ENCODE data around the gene PPA2.
"Not testable (repeated sequence)": the region's sequence is repeated elsewhere in the genome, so short reads cannot be mapped to it uniquely, and the experiment has no call there.

The PPA2 gene

DNA sequence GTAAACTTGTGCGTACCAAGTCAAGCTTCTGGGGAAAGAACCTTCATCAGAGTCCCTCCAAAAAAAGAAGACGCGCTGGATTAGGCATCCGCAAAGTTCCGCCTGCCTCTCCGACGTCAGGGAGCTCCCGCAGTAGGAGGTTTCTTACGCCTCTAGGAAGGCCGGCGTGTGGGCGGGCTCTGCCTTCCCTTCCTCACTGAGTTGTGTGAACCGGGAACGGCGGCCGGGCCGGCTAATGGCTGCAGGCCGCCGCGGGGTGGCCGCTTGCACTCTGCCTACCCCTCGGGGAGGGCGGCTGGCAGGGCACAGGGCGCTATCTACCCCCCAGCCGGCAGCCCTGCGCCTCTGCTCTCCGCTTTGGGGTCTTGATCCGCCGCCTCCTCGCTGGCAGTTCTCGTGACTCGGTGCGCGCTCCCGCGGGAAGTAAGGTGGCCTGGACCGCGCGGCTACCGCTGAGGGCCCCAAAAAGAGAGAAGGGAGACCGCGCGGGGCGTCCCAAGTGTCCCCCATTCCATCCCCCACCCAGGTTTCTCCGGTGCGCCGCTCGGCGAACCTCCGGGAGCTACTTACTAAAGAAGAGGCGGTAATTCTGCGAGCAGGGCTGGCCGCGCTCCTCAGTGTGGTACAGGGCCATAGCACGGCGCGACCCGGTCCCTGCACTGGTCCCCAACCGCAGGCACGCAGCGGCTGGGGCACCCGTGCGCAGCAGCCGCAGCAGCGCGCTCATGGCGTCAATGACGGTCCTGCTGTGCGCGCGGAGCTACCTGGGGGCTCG is at the start of gene PPA2:
Gene PPA2, minus strand, starts transcription at position 739 of the 775 bp plus-strand sequence. Its CDS starts 12 bp downstream, at position 727.
- peak; percentile 44 to 64 for DNase-seq (ENCODE audit: low read depth in 2 of 2)

DNA sequence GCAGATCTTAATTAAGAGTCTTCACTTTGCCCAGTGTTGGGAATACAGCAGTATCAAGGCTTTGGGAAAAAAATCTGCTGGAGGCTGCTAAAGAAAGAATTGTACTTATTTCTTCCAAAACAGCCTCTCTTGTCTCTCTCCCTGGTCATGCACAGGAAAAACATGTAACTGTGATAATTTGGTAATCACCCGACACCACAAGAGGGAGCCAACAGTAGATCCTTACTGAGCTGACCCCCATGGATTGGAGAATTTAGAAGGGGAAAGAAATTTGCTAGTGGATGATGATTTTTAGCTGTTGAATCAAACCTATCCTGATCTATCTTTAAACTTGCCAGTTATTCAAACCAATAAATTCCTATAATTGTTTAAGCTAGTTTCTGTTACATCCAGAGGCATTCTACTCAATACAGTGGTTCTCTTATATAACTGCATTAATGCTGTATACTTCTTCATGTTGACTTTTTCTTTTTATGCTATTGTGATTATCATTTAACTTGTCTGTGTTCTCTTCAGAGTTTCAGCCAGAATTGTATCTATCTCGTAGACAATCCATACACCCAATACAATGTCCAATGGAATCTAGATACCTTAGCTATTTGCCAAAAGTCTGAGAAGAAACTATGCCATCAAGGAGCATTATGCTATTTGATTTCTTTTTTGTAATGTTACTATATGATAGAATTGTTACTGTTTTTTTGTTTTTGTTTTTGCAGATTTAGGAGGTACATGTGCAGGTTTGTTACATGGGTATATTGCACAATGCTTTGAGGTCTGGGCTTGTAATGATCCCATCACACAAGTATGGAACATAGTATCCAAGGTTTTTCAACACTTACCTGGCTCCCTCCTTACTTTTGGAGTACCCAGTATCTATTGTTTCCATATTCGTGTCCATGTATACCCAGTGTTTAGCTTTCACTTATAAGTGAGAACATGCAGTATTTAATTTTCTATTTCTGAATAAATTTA is 47.2 kb upstream of the PPA2 start:
- no peak for DNase-seq (ENCODE audit: low read depth in 2 of 2)

DNA sequence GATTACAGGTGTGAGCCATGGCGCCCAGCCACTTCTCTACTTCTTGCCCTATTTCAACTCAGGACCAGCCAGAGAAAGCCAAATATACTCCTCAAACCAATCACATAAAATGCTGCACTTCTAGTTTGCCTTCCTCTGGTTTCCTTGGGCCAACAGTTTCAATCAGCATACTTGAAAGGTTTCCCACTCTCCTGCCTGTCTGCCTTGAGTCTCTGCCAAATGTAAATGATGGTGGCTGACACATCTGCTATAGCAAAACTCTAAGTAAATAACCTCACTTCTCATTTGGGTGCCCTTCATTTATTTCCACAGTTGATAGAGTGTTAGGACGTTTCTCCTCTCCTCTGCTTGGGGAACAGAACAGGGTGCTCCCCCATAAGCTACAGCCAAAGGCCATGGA is 36.4 kb upstream of the PPA2 start:
- DNase-seq (ENCODE audit: low read depth in 2 of 2): no peak

DNA sequence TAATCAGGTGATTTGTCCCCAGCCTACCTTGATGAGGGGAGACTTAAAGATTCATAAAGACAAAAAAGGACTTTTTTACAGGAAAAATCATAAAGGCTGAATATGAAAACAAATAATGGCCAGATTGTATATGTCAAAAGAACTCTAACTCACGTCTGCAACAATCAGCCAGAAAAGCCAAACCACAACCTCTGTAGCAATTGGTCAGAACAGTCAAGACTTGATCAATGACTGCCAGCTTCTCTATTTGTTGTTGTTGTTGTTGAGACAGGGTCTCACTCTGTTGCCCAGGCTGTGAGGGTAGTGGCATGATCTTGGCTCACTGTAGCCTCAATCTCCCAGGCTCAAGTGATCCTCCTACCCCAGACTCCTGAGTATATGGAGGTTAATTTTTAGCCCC is 35.9 kb upstream of the PPA2 start:
- DNase-seq (ENCODE audit: low read depth in 2 of 2): no peak

DNA sequence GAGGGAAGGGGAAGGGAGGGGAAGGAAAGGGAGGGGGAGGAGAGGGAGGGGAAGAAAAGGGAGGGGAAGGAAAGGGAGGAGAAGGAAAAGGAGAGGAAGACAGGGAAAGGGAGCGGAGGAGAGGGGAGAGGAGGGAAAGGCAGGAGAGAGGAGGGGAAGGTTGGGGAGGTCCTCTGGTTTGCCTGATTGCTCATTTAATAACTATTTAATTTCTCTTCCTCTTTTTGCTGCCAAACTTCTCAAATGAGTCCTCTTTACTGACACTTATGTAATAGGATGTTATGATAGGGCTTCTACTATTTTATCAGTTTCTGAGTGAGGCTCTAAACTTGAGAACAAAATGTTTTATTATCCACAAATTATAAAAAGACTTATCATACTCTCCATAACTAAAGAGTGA is 35.4 kb upstream of the PPA2 start:
- no peak for DNase-seq (ENCODE audit: low read depth in 2 of 2)

DNA sequence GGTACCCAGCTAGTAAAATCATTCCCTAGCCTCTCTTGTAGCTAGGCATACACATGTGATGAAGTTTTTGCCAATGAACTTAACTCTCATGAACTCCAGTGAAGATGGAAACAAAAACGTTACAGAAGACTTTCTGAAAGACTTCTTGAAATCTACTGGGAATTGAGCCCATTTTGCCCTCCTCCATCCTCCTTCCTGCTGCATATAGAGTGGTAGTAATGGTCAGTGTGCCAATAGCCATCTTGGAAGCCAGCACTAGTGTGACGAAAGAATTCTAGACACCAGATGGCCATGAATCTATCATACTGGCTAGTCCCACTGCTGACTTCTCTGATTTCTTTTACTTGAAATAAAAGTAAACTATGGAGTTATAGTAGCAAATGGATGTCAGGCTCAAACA is 30.9 kb upstream of the PPA2 start:
- no peak for DNase-seq (ENCODE audit: low read depth in 2 of 2)

DNA sequence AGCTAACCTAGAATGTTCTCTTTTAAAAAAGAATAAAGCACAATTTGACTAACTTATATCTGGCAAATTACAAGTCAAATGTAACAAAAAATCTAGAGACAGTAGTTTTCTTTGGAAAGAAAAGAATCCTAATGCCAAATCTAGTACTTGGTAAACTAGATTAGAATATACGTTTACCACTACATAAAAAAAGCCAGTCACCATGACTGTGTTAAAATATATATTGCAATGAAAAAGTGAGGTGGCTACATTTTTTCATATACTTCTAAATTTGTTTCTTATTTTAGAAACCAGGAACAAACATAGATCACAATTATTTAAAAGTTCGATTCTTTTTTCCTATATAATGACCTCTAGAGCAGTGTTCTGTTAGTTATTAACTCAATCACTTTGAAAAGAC is 29.6 kb upstream of the PPA2 start:
- DNase-seq (ENCODE audit: low read depth in 2 of 2): no peak

DNA sequence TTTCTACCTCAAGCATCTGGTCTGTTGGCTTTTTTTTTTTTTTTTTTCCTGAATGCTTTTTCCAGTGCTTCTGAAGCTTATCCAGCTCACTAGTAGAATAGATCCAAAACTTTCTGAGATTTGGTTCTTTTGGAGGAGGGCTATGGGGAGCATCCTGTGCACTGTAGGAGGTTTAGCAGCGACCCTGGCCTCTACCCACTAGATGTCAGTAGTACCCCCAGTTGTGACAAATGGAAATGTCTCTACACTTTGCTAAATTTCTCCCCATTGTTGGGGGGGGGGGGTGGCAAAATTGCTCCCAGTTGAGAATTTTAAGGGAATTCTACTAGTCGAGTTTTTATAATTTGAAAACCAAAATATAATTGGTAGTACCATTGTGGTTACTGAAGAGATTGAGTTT is 23.0 kb upstream of the PPA2 start:
- DNase-seq (ENCODE audit: low read depth in 2 of 2): no peak

DNA sequence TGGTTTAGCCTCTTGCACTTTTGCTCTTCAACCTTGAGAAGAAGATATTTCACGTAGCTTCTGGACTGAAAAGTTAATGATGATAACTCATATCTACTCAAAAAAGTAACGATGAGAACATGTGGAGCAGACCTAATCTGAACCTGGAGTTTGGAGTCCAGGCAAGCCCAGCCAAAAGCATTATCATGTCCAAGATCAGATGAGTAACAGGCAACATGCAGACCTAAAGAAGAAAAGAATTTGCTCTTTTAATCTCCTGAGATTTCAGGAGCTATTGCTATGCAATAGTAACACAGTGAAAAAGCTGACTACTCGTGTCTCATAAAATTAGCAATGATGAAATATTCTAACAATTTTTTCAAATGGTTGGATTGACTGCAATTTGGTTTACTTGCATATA is 21.8 kb upstream of the PPA2 start:
- no peak for DNase-seq (ENCODE audit: low read depth in 2 of 2)

DNA sequence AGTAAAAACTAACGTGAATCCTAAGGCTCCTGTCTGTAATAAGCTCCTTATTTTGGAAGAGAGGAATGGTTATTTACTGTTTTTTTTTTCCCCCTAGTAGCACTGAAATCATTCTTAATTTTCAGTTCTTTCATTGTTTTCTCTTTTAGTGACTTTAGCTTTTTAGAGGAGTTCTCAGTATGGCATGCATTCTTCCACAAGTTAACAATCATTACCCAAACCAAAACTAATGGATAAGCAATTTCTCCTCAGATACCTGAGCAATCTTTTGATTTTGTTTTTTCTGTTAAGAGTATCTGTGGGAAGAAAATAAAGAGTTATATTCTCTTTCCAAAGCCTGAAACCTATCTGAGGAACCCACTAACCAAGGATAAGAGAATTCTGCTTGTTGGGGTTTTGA is 16.7 kb upstream of the PPA2 start:
- no peak for DNase-seq (ENCODE audit: low read depth in 2 of 2)

DNA sequence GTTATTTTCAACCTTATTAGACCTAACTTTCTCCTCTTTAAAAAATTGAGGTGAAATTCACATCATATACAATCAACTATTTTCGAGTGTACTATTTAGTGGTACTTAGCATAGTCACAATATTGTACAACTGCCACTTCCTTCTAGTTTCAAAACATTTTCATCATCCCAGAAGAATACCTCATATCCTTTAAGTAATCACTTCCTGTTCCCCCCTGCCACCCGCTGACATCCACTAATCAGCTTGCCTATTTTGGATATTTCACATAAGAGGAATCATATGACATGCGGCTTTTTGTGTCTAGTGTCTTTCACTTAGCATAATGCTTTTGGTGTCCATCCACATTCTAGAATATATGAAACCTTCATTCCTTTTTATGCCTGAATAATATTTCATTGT is 10.0 kb upstream of the PPA2 start:
- no peak for DNase-seq (ENCODE audit: low read depth in 2 of 2)

DNA sequence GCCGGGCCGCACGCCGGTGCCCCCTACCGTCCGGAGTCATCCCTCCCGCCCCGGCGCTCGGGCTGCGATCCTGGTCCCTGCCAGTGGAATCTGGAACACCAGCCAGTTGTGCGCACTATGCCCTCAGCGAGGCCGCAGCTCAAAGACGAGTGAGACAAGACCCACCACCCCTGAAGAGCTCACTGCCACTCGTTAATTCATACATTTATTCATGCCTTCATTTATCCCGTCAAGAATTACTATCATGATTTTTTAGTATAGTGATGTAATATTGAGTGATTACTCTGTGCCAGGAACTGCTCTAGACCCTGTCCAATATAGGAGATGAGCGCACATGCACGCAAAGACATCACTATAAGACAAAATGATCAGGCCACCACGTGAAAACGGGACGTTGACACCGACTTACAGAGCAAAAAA is 247 bp upstream of the PPA2 start:
- peak in 1 of 2 donors; percentile 53 for DNase-seq (ENCODE audit: low read depth in 2 of 2)

DNA sequence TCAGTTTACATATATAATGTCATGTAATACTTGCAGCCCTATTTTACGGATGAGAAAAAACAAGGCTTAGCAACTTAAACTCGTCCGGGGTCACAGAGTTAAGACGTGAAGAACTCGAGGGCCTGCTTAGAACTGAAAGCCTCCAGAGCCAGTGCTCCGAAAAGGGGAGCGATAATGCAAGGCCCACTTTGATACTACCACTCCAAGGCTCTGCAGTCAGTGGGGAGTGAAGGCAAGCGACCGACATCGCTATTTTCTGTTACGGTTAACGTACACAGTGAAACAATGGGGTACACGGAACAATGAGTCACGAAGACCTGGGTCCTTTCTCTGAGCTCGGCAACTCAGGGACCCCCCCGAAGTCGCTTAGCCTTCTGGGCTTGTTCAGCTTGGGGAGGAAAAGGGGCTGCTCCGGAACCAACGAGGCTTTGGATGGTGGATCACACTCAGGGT is 965 bp downstream of the PPA2 start:
- no peak for DNase-seq (ENCODE audit: low read depth in 2 of 2)

DNA sequence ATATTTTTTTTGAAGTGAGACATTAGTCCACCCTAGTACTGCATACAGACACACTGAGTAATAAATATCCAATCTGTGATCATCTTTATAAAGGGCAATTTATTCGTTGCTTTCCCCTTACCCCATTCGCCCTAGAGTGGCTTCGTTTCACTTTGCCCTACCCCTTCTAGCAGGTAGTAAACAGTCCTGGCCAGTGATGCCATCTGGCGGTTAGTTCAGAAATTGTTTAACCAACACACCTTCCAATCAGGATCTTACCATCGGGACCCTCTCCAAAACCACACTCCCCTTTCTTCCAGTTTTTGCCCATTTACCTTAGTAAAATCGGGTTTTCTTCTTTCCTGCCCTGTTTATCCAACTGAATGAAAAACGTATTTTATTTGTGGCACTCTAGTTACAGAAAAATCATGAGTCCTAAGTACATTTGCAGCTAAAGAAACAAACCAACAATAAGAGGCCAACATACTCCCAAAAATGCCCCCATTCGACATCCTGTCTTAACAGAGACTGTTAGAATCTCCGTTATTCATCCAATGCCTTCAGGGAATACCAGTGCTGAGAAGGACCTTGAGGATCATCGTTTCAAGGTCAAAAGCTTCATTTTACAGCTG is 2.2 kb downstream of the PPA2 start:
- DNase-seq (ENCODE audit: low read depth in 2 of 2): peak; percentile 5 to 52

DNA sequence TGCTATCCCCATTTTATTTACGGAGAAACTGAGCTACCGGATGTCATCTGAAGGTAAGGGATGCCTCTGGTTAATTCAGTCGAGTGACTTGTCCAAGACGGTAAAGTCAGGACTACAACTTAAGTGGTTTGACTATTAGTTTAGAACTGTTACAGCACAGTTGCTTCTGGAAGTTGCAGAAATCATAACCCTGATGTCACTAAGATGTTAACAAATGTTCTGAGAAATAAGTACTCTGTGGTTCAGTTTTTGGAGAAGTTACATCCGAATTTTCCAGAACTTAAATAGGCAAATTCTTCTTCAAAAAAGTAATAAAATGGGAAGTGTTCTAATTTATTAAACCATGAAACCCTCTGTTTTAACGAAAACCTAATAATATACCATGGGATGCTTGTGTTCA is 3.1 kb downstream of the PPA2 start:
- no peak for DNase-seq (ENCODE audit: low read depth in 2 of 2)

DNA sequence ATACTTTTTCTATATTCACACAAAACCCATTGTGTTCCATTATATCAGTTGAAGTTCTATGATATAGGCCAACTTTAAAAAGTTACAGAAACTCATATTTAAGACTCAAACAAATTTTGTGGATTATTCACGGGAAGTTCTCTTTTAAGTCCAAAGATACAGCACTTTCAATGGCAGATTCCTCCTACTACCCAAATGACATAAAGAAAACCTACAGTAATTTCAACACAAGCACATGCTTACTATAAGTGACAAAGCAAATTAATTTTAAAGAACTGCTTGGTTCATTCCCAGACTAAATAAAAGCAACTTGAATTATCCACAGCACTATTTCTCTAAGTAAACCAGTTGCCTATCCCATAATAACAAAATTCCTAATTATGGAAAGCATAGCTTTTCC is 4.1 kb downstream of the PPA2 start:
- no peak for DNase-seq (ENCODE audit: low read depth in 2 of 2)

DNA sequence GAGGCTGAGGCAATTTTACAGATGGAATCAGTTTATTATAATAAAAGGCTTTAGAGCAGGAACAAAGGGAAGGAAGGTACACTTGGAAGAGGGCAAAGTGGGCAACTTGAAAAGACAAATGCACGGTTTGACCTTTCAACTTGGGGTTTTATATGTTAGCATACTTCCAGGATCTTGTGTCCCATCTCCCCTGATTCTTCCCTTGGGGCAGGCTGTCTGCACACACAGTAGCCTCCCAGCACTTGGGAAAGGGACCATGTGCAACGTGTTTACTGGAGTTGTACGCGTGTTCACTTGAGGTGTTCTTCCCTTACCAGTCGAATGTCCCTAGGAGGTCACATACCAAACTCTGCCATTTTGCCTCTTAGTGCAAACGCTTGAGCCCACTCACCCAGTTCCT is 7.3 kb downstream of the PPA2 start:
- DNase-seq (ENCODE audit: low read depth in 2 of 2): no peak

DNA sequence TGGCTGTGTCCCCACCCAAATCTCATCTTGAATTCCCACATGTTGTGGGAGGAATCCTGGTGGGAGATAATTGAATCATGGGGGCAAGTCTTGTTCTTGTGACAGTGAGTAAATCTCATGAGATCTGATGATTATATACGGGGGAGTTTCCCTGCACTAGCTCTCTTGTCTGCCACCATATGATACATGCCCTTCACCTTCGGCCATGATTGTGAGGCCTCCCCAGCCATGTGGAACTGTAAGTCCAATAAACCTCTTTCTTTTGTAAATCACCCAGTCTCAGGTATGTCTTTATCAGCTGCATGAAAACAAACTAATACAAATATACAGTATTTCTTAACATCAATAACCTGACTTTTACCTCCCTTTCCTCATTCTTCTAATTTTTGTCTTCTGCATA is 9.3 kb downstream of the PPA2 start:
- not testable (repeated sequence) for DNase-seq (ENCODE audit: low read depth in 2 of 2)

DNA sequence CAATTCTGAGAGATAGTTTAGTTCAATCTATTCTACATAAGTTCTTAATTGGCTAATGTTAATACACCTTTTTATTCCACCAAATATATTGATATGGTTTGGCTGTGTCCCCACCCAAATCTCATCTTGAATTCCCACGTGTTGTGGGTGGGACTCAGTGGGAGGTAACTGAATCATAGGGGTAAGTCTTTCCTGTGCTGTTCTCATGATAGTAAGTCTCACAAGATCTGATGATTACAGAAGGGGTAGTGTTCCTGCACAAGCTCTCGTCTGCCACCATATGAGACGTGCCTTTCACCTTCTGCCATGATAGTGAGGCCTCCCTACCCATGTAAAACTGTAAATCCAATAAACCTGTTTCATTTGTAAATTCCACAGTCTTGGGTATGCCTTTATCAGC is 11.3 kb downstream of the PPA2 start:
- DNase-seq (ENCODE audit: low read depth in 2 of 2): no peak

DNA sequence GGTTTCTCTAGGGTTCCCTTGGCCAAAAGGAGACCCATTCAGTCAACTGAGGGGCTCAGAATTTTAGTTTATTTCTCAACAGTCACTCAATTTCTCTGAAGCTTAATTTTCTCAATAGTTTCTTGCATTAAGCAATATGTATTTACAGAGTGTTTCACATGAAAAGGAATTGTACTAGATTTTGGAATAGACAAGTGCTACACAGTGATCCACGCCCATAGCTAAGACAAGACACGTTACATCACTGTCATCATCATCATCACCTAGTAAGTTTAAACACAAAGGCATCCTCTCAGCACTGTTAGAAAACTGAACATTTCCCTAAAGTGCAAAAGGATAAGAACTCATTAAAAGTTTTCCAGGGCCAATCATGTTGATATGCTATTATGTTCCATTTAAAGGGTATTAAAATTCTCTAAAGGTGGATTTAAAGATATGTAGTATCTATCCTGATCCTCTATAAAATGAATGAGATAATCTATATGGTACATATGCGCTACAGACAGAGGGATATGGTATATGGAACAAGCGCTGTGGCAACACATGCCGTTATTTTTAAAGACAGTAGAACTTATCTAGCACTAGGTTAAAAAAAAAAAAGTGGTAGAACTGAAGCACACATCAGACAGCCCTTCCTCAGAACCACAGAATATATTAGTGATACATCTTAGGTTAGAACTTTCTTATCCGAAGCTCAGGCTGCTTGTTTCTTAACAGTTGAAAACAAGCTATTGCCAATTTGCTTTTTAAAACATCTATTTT is 12.1 kb downstream of the PPA2 start:
- DNase-seq (ENCODE audit: low read depth in 2 of 2): no peak

DNA sequence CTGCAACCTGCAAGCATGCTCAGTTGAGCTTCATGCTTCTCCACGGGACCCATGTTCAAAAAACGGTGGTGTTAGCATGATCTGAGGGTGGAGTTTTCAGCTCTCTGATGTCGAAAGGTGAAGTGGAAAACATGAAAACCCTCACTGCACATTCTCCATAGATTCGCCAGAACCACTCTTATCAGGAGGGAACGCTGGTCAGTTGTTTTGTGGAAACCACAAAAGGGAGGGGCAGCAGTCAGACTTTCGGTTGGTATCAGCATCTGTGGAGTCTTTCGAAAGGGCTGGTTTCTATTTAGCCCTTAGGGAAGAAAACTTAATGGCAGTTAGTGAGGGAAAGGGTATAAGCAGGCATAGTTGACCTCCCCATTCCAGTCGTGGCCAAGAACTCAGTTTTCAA is 12.6 kb downstream of the PPA2 start:
- DNase-seq (ENCODE audit: low read depth in 2 of 2): no peak

DNA sequence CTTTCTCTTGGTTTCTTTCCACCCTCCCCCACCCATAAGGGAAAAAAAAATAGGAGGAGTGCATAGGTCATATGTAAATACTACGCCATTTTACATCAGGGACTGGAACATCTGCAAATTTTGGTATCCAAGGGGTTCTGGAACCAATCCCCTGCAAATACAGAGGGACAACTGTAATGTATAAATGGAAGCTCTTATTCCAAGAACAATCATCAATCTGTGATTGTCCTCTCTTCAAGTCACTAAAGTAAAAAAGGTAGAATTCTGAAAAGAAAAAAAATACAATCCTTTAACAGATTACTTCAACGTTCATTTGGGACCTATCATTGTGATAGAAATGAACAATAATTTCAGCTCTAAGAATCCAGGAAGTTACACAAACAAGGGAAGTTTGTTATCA is 13.6 kb downstream of the PPA2 start:
- no peak for DNase-seq (ENCODE audit: low read depth in 2 of 2)

Measured in stimulated activated CD8-positive, alpha-beta memory T cell treated with anti-CD3 and anti-CD28 coated beads, Interleukin-15, amount 100 ng/mL, for 4 hours (primary cell).